Measurements from ENCODE around the gene ISL2. TPM values are rescaled to one million over a fixed set of nuclear protein-coding genes. Genes with fewer than 3 reads are reported as not detected.

ISL2 gene
- total and polyA plus RNA-seq, 9 of the 15 experiments (the other 6 are each of a cell fraction or from before 2014, with no cell fraction given): 0.15 to 23.7 (median 4.0) TPM

GRCh38 chr15:76313731-76314130, 22.8 kb upstream of the ISL2 start (continued):
- TF ChIP-seq TFAP4 (CRISPR knock-in tag; IDR thresholded peaks at IDR 0.05; ENCODE audit: borderline replicate concordance) (peak; percentile 44; the same call in 1 of the 2 replicates), SMARCE1 (IDR thresholded peaks at IDR 0.05) (0 out of 2 replicates have a peak, but pooled peaks have one; percentile 37), DPF2 (IDR thresholded peaks at IDR 0.05) (peak; percentile 64), CHD2 (IDR thresholded peaks at IDR 0.05; ENCODE audit: low read depth, low read length) (0 out of 2 replicates have a peak, but pooled peaks have one; percentile 42), ILK (tag; IDR thresholded peaks at IDR 0.05; ENCODE audit: borderline replicate concordance, low read depth) (no peak), MAFG (tag; conservative IDR thresholded peaks at IDR 0.05) (peak; percentile 63), NFE2 (IDR thresholded peaks at IDR 0.05; ENCODE audit: low read depth) (peak; percentile 85), ZNF592 (IDR thresholded peaks at IDR 0.05) (peak; percentile 55; the same call in 1 of the 2 replicates), ESRRA (IDR thresholded peaks at IDR 0.05; ENCODE audit: borderline replicate concordance, low read depth) (no peak), ARID1B (IDR thresholded peaks at IDR 0.05) (peak; percentile 30), PCBP2 (IDR thresholded peaks at IDR 0.05; ENCODE audit: low read depth, low read length, poor library complexity, severe bottlenecking) (no peak), RBFOX2 (IDR thresholded peaks at IDR 0.05; ENCODE audit: low read depth, low read length) (no peak), TCF7L2 (IDR thresholded peaks at IDR 0.05; ENCODE audit: low read depth, low read length) (no peak), TARDBP (IDR thresholded peaks at IDR 0.05) (no peak), ZNF316 (IDR thresholded peaks at IDR 0.05) (peak; percentile 77), ZNF224 (CRISPR knock-in tag; IDR thresholded peaks at IDR 0.05) (no peak), VEZF1 (CRISPR knock-in tag; IDR thresholded peaks at IDR 0.05) (peak; percentile 44; the same call in 1 of the 2 replicates), NCOA1 (IDR thresholded peaks at IDR 0.05; ENCODE audit: low read depth) (no peak)
